ENCODE measurements around the gene FANCE.

FANCE gene

GRCh38 chr6:35485402-35485877, 33.3 kb downstream of the FANCE start:
- DNase-seq (ENCODE audit: low read depth), result no peak

GRCh38 chr6:35486005-35486925, 34.1 kb downstream of the FANCE start:
- DNase-seq (ENCODE audit: low read depth), result no peak

DNA sequence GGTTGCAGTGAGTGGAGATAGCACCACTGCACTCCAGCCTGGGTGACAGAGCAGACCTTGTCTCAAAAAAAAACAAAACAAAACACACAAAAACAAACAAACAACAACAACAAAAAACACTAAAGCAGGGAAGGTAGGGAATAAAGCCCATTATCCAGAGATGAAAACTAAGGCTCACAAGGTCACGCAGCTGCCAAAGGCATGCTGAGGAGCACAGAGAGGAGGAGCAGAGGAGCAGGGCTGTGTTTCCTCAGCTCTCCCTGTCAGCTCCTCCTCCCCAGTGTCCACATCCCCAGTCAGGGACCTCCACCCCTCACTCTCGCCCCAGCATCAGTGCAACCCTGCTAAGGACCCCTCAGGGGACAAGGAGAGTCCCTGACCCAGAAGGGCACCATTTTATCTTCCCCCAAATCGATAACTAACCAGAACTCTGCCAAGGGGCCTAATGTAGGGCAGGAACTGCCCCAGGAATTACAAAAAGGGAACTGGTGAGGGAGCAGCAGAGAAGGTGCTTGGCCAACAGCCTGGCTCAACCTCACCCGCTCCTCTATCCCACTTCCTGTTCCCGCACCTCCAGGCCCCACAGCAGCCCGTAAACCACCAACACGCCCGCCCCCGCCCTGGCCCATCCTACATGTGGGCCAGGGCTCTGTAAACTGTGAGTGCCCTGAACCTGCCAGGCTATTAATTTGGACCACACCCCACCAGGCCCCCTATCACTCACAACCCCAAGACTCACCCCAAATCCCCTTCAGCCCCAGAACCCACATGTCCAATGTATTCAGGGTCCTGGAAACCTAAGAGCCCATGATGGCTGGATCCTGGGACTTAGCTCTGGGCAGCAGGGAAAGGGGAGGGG, 35.7 kb downstream of the FANCE start:
- no peak for DNase-seq (ENCODE audit: low read depth)

DNA sequence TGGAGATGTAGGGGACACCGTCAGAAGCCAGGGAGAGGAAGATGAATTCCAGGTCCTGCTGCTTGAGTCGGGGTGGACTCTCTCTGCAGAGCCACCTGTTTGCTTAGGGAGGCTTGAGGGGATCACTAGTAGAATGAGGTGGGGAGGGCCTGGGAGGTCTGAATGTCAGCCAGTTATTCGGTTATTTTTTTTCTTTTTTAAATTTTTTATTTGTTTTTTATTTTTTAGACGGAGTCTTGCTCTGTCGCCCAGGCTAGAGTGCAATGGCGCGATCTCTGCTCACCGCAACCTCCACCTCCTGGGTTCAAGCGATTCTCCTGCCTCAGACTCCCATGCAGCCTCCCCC, 36.4 kb downstream of the FANCE start:
- no peak for DNase-seq (ENCODE audit: low read depth)

- DNase-seq (ENCODE audit: low read depth), result no peak
These were observed 36.9 kb downstream of the FANCE start for GRCh38 chr6:35489066-35489465.

- DNase-seq (ENCODE audit: low read depth), result no peak
These were observed 38.1 kb downstream of the FANCE start for GRCh38 chr6:35489995-35490791.

DNA sequence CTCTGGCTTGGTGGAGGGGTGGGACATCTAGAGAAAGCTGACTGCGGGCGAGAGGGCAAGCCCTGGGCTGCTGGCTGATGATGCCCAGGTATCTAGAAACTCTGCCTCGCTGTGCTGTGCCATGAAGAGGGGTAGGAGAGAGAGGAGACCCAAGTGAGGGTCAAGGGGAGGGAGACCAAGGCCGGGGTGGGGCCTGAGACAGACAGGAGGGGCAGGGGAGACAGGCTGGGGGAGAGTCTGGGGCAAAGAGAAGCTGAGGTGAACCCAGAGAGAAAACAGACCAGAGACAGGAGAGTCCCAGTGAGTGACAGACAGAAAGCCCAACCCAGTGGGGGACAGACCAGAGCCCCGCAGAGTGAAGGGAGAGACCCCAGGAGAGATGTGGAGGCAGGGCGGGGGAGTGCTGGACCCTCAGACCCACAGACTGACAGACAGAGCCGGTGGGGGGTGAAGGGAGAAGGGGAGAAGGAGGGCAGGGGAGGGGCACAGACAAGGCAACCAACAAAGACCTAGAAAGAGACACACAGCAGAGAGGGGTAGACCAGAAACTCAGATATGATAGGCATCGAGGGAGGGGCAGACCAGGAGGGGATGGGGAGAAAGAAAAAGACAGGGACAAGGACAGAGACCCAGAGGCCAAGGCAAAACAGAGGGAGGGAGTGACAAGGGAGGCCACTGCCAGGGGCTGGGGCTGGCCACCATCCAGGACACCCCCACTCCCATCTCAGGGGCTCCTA, 38.9 kb downstream of the FANCE start:
- DNase-seq (ENCODE audit: low read depth), result no peak

- DNase-seq (ENCODE audit: low read depth), result no peak
These were observed 39.6 kb downstream of the FANCE start for GRCh38 chr6:35491558-35492257.

DNA sequence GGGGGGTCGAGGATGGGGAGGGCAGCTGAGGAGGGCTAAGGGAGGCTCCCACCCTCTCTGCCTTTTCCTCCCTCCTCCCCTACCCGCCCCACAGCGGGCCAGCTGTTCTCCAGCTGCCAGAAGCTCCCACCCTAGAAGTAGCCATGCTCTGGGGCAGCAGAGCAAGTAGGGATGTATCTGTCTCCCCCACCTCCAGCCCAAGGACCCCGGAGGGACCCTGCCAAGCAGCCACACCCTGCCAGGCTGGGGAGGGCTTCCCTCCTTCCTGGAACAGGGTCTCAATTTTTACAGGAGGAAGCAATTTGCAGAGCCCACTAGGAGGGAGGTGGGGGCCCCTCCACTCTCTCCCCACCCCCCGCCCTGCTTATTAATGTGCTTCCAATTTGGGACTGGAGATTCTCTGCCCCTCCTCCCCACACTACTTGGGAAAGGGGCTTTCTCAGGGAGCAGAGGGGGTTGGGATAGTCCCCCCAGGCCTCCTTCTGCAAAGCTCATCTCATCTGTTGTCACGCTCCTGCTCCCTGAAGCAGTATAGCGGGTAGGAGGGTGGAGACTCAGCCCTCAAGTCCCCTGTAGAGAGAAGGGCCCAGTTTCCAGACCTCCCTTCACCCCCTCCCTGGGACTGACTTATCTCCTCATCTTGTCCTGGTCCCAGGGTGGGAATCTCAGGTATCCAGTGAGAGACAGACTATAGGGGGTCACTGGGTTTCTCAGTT, 40.3 kb downstream of the FANCE start:
- no peak for DNase-seq (ENCODE audit: low read depth)

- DNase-seq (ENCODE audit: low read depth), result no peak
These were observed 40.8 kb downstream of the FANCE start for GRCh38 chr6:35492974-35493284.

DNA sequence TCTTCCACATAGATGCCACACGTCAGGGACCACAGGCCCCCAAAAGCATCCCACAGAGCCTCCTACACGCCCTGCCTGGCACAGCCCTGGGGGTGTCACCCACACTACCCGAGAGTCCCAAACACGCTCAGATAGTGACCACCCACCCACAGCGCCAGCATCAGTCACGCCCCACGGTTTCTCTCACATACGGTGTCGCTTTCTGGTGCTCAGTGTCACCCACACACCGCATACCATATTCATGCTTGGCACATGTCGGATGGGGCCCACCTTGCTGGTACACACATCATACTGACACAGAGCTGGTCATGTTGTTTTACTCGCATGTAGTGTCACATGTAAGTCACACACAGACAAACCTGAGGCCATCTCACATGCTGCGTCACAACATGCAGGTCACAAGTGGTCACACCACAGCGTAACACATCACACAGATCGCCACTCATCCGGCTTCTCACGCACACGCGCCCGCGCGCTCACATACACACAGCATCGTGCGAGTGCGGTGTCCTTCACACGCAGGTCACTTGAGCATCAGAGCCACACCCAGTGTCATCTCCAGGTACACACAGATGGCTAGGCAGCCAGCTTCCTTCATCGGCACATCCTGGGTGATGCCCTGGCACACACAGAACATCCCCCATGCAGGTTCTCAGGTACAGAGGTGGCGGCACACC, 41.3 kb downstream of the FANCE start:
- no peak for DNase-seq (ENCODE audit: low read depth)

DNA sequence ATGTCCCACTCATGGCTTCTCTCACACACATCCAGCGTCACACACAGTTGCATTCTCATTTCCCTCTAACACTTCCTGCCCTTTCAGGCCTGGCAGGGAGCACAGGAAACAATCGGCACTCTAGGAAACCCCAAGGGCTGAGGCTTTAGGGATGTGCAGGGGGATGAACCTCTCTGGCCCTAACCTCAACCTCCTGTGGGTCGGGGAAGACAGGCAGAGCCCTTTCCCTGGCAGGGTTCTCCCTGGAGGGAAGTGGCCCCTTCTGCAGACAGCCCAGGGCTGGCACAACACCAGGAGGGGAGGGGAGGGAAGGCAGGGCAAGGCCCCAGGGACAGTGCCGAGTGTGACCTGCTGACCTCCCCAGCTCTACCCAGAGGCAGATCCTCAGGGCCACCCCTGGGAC, 42.0 kb downstream of the FANCE start:
- DNase-seq (ENCODE audit: low read depth), result no peak

DNA sequence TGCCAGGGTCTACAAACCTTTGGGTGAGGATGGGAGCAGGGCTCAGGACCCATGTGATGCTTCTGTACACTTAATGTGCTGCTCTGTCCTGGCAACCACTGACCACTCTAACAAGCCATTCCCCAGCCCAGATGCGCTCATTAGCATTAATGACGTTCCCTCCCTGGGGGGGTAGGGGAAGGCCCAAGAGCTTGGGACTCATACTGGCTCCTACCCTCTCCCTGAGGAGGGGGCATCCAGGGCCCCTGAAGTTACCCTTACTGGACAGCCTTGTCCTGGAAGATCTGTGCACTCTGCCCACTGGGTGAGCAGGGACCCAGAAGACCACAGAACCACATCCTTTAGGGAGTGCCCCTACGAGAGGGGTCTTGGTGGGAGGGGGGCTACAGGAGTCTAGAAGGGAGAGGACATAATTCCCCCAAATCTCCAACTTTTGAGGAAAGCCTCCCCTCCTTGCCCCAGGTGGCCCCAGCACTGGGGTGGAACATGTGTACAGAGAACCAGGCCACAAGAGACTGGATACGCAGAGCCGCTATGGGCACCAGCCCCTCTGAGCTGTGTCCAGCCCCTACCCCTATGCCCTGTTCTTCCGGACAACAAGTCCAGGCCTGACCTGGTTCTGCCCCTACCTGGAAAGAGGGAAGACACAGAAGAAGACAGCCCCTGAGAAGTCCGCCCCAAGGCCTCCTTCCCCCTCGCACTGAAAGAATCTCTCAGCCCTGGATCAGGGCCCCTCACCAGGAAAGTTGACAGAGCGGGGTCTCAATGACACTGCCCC, 43.3 kb downstream of the FANCE start:
- DNase-seq (ENCODE audit: low read depth), result no peak

GRCh38 chr6:35496036-35496840, 44.1 kb downstream of the FANCE start:
- no peak for DNase-seq (ENCODE audit: low read depth)

DNA sequence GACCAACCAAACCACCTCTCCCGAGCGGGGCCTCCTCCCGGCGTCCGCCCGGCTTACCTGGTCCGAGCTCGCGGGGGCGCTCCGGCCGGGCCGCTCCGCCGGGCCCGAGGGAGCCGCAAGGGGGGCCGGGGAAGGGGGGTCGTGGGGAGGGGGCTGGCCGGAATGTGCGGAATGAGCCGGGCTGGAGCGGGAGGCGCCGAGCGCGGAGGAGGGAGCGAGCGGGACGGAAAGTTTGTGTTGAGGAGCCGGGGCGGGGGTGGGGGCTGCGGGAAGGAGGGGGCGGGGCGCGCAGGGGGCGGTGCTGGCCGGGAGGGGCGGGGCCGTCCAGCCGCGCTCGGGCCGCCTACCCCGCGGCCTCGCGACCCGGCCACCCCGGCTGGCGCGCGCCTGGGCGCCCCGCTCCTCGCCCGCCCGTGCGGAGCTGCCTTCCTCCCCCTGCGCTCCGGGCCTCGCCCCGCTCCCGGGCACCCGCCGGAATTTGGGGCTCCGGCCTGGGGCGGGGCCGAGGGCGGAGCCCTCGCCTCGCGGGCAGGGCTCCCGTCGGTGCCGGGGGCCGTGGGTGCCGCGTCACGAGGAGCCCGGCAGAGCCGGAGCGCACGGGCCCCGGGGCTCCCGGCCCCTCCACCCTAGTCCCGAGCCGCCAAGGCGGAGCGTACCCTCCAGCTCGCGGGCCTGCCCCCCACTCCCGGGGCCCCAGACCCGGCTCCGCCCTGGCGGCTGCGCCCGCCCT, 44.9 kb downstream of the FANCE start, which contains the start of gene TEAD3:
Gene TEAD3 (minus strand): TSS at position 239 of the 730 bp plus-strand sequence.
- no peak for DNase-seq (ENCODE audit: low read depth)

GRCh38 chr6:35497571-35498421, 45.7 kb downstream of the FANCE start:
- no peak for DNase-seq (ENCODE audit: low read depth)
